Astrocyte of the hippocampus (primary cell): ENCODE results near the gene HIVEP3.

ENCODE experiments used
- DNase-seq: peaks from one replicate; pipeline ENCODE4 v3.0.0; 2011; ENCODE audit warnings: low read depth, low spot score

The HIVEP3 gene

DNA sequence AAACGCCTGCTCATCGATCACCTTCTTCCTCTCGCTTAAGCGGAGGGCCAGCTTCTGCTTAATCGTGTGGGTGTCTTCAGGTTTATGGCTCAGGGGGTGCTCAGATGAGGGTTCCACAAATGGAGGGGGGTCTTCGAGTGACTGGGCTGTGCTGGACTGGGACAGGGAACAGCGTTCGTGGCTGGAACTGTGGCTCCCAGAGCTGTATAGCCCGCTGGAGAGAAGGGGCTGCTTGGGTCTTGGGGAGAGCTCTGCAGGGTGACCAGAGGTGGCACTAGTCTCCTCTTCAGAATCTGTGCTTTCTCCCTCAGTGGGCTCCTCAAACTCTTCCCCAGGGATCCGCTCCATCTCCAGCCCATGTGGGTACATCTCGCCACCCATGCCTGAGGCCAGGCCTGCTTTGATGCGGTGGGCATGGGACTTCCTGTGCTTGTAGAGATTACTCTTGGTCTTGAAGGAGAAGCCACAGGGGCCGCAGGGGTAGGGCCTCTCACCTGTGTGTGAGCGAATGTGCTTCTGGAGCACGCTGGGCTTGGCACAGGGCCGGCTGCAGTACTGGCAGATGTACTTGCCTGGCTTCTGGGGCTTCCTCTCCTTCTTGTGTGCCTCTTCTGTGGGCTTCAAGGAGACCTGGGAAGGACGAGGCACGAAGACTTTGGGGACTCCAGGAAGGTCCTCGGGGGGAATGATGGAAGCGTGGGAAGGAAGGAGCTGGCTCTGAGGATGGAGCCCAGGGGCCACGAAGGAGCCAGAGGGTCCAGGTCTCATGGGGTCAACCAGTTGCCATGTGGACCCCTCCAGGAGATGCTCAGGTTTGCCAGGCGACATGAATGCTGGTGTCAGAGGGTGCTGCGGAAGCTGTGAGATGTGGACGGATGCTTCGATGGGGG is 334.8 kb downstream of the HIVEP3 start:
- no peak for DNase-seq

GRCh38 chr1:41582851-41583657 is 335.7 kb downstream of the HIVEP3 start:
- DNase-seq, result no peak

DNA sequence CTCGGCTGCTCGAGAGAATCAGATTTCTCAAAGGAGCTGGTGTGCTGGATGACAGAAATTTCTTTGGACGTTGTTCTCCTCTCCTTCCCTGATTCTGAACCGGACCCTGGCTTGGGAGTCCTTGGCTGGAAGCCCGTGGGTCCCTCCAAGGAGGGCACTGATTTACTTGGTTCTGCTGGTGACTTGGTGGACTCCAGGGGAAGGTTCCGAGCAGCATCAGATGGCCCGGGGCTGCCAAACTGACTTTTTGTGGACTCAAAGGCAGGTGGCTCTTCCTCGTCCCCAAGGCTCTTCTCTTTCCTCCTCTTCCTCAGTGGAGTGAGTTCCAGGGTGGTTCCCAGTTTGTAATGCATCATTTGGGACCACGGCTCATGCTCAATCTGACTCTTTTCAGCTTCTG is 336.4 kb downstream of the HIVEP3 start:
- no peak for DNase-seq

DNA sequence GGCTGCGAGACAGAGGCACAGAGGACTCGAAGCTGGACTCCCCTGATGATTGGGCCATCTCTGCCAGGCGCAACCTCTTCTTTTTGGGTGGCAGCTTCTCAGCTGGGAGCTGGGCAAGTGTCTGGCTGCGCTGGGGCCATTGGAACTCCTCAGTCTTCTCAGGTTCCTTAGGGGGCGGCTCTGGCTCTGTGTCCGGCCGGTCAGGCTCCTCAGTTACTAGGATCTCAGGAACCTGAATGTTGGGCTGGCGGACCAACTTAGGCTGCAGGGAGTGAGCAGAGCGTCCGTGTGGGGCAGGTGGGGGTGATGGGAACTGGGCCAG is 336.8 kb downstream of the HIVEP3 start:
- DNase-seq, result no peak

DNA sequence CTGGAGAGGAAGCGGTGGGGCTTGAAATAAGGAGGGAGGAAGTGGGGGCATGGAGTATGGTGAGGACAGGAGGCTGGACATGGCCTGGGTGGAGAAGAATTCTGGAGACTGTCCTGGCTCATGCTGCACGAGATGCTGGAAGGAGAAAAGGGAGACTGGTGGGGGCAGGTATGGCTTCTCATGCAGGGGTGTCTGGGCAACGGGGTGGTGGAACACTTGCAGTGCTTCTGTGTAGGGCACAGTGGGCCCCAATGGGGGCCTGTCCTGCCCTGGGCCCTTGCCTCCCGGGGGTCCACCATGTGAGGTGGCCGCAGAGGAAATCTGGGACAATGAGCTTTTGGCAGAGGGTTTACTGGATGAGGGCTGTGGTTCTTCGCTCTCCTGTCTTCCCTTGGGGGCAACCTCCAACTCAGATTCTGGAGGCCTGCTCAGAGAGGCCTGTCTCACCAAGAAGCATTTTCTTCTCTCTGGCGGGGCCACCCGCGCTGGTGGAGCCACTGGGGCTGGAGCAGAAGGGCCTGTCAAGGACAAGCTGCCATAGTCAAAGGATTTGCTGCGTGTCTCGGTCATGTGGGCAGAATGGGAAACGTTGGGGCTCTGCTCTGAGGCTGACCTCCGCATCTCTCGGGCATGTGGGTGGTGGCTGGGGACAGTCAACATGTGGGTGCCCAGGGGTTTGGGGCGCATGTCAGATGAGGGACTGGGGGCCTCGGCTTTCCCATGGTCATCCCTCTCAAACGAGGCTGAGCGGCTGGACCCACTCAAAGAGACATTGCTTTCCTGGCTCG is 337.3 kb downstream of the HIVEP3 start:
- DNase-seq, result no peak

DNA sequence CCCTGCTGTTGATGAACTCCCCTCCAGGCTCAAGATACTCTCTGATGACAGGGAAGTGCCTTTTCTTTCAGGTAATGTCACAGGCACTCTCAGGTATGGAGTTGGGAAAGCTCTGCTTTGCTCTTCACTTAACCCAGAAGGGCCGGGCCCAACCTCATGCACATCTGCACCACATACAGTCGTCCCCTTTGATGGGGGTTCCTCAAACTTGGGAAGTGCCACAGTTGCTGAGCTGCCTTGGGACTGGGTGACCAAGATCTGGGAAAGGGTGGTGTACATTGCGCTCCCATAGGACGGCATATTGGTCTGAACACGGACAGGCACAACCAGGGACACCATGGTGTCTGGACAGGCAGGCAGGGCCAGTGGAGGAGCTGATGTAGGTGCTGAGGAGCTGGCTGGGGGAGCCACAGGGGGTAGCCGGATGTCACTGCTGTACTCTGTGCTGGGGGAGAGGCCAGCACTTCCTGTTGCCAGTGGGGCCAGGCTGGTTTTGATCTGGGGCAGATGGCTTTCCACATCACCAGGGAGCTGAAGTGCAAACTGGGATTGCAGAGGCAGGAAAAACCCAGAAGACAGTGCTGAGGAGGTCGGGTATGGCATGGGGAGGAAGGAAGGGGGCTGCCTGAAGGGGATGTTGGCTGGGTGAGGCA is 338.1 kb downstream of the HIVEP3 start:
- no peak for DNase-seq

GRCh38 chr1:41580021-41580420 is 338.7 kb downstream of the HIVEP3 start:
- DNase-seq, result no peak

- DNase-seq, result peak; percentile 26
Observed at GRCh38 chr1:41578712-41579335, 339.9 kb downstream of the HIVEP3 start.

GRCh38 chr1:41576620-41577019 is 342.1 kb downstream of the HIVEP3 start:
- DNase-seq, result peak; percentile 50

DNA sequence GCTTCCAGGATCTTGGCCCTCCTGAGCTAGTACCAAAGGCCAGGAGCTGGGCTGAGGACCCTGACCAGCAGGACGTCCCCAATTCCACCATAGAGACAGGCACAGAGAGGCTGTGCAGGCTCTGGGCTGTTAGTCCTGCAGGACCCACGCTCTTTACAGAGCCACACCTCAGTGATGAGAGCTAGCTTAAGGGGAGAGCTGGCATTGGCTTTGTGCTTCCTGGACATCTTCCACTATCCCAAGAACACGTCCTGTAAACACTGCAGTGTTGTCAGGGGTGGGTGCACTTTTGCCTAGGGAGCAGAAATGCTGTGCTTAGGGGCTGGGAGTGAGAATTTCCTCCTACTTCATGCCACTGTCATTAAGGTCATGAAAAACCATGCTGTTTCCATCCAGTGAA is 342.5 kb downstream of the HIVEP3 start:
- no peak for DNase-seq

DNA sequence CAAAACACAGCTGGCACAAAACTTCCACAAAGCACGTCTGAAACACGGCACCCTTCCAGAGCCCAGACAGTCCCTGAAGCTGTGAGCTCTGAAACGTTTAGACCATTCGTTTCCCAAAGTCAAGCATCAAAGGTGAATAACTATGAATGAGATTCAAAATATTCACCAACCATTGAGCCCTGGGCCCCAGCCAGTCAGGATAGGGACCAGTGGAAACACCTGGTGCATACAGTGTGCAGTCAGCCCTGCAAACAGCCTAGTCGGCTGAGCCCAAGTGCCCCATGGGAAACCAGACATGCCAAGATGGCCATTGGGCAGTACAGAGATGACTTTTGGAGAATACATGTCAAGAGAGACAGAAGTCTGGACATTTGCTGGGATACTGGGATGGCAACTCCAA is 343.9 kb downstream of the HIVEP3 start:
- DNase-seq, result no peak

DNA sequence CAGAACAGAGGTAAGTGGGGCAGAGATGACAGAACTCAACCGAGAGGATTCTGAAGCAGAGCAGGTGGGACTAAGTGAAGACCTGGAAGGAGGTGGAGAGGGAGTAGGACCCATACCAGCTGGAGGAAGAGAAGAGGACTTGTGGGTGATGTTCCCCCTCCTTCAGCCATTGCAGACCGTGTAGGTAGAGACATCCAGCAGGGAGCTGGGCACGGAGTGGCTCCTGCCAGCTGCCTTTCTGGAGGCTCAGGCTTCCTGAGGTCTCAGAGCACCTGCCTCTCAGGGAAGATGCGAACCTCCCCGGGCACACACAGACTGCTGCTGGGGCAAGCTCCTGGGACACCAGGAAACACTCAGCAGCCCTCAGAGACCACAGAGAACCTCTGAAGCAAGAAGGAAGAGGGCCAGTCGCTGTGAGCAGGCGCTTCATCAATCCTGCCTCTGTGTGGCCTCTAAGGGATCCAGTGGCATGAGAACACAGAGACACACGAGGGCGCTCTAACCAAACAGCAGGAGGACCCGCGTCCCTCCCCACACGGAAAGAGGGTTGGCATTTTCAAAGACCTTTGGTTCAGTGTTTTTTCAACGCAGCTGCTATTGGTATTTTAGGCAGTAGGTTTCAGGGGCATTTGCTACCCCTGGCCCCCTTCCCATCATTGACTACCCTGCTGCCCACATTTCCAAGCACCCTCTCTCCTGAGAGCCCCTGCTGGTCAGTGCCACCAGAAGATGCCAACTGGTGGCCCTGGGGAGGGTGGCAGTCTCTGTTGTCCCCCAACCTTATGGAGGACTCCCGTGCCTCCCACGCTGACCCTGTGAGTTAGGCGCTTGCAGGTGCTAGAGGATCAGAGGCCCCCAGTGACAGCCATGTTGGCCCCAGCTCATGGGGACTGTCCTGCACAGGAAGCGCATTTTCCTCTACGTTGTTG is 344.7 kb downstream of the HIVEP3 start:
- peak; percentile 94 for DNase-seq

GRCh38 chr1:41573194-41573593 is 345.5 kb downstream of the HIVEP3 start:
- DNase-seq, result no peak

DNA sequence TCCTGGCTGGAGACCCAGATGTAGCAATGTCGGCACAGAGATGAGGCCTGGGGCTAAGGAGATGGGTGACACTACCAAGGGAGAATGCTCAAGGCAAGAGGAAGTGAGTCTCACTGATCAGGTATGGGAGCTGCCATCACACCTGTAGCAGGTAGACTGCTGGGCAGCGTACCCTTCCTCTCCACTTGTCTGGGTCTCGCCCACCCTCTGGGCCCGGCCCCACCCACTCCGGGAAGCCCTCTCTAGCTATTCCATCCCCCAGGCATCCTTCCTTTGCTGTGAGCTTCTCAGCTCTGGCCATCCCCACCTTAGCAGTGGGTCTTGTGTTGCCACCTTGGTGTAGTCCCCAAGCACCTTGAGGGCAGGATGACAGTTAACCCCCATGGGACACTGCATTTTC is 346.5 kb downstream of the HIVEP3 start:
- no peak for DNase-seq

- no peak for DNase-seq
Observed at GRCh38 chr1:41571041-41571440, 347.7 kb downstream of the HIVEP3 start.

- DNase-seq, result no peak
Observed at GRCh38 chr1:41568204-41568603, 350.5 kb downstream of the HIVEP3 start.

DNA sequence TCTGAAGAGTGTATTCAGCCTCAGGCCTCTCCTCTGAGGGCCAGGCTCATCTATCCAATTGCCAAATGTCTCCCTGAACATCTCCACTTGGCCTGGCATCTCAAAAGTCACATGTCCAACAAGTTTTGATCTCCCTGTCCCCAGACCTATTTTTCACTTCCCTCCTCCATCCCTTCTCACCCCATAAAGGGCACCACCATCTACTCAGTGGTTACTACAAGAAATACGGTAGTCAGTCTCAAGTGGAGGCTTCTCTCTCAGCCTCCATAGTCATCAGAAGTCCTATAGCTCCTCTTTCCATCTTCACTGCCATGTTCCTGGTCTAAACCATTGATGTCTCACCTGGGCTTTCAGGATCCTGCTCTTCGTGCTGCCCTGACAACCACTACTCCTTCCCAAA is 351.8 kb downstream of the HIVEP3 start:
- no peak for DNase-seq

DNA sequence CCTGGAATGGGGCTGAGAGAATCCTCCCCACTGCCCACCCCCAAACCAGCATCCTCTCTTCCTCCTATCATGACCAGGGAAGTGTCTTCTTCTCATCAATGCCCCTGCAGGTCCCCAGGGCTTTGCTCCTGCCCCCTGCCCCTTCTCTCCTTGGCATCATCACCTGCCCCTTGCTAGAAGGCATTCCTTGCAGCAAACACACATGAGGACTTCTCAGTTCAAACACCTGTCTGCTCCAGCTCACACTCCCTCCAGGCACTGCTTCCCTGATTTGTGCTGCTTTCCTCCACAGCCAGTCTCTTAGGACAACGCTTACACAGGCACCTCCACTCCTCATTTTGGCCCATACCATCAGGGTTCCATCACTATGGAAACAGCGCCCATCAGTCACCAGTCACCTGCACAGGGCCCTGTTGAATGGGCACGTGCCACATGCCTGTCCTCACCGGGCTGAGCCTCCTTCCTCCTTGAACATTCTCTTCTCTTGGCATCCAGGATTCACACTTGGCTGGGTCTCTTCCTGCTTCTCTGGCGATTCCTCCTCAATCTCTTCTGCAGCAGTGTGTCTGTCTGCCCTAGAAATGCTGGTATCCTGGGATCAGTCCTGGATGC is 352.3 kb downstream of the HIVEP3 start:
- DNase-seq, result no peak

GRCh38 chr1:41564741-41565475 is 353.8 kb downstream of the HIVEP3 start:
- DNase-seq, result no peak
